MM.1S (cell line): Measurements from ENCODE around the gene PRKAR1B.

ENCODE experiments used
- DNase-seq: peaks from one replicate; pipeline ENCODE4 v3.0.0-alpha.2; 2015
- H2AFZ ChIP-seq: fragments of 300-600 bp; sonication (generic); 2 replicates; pipeline ENCODE4 v1.6.0; 2016; ENCODE audit warnings: antibody characterized with exemption, low read length
- H3F3A ChIP-seq: fragments of 300-600 bp; sonication (generic); 2 replicates; pipeline ENCODE4 v1.6.1; 2016; ENCODE audit warnings: mild to moderate bottlenecking, antibody characterized with exemption, low read length, moderate library complexity, mixed read lengths; ENCODE audit not compliant: insufficient read depth
- H3K27ac ChIP-seq: fragments of 300-600 bp; sonication (generic); 2 replicates; pipeline ENCODE4 v1.5.1; 2016; ENCODE audit warnings: mild to moderate bottlenecking, low read length
- H3K27me3 ChIP-seq: fragments of 300-600 bp; sonication (generic); replicated peaks from 2 replicates; pipeline ENCODE4 v1.6.0; 2016; ENCODE audit warnings: low read length; ENCODE audit not compliant: insufficient read depth
- H3K36me3 ChIP-seq: fragments of 300-600 bp; sonication (generic); replicated peaks from 2 replicates; pipeline ENCODE4 v1.6.1; 2016; ENCODE audit warnings: mild to moderate bottlenecking, low read length, mixed read lengths; ENCODE audit not compliant: insufficient read depth
- H3K4me1 ChIP-seq: fragments of 300-600 bp; sonication (generic); 2 replicates; pipeline ENCODE4 v1.6.1; 2016; ENCODE audit warnings: low read length, mixed read lengths
- H3K4me2 ChIP-seq: fragments of 300-600 bp; sonication (generic); 2 replicates; pipeline ENCODE4 v1.6.0; 2016; ENCODE audit warnings: low read depth, low read length
- H3K4me3 ChIP-seq: fragments of 300-600 bp; sonication (generic); 2 replicates; pipeline ENCODE4 v1.5.1; 2016; ENCODE audit warnings: low read length, mixed read lengths
- H3K79me2 ChIP-seq: fragments of 300-600 bp; sonication (generic); 2 replicates; pipeline ENCODE4 v1.6.1; 2016; ENCODE audit warnings: mixed run types, low read length, mixed read lengths
- H3K9ac ChIP-seq: fragments of 300-600 bp; sonication (generic); 2 replicates; pipeline ENCODE4 v1.6.1; 2016; ENCODE audit warnings: low read length, mixed read lengths
- H3K9me2 ChIP-seq: fragments of 300-600 bp; sonication (generic); replicated peaks from 2 replicates; pipeline ENCODE4 v1.6.1; 2016; ENCODE audit warnings: mild to moderate bottlenecking, low read length, mixed read lengths; ENCODE audit not compliant: insufficient read depth
- H3K9me3 ChIP-seq: fragments of 300-600 bp; sonication (generic); replicated peaks from 2 replicates; pipeline ENCODE4 v1.6.1; 2016; ENCODE audit warnings: mild to moderate bottlenecking, low read length, mixed read lengths; ENCODE audit not compliant: insufficient read depth
- H4K20me1 ChIP-seq: fragments of 300-600 bp; sonication (generic); 2 replicates; pipeline ENCODE4 v1.6.1; 2016; ENCODE audit warnings: mild to moderate bottlenecking, low read length, moderate library complexity, mixed read lengths; ENCODE audit not compliant: insufficient read depth
- CTCF ChIP-seq: fragments of 300-600 bp; sonication (generic); IDR thresholded peaks from 2 replicates; pipeline ENCODE4 v1.5.1; 2016; ENCODE audit warnings: antibody characterized with exemption, low read length, mixed read lengths
- EZH2 ChIP-seq: fragments of 300-600 bp; sonication (generic); optimal IDR thresholded peaks from 2 replicates; pipeline ENCODE3; 2017; ENCODE audit warnings: low read depth, mild to moderate bottlenecking, antibody characterized with exemption, low read length, mixed read lengths
- EZH2phosphoT487 ChIP-seq: fragments of 300-600 bp; sonication (generic); IDR thresholded peaks from 2 replicates; pipeline ENCODE4 v1.6.1; 2018; ENCODE audit warnings: antibody characterized with exemption, low read length

PRKAR1B gene

GRCh38 chr7:516216-516605 lies 210.9 kb downstream of the PRKAR1B start:
- Histone ChIP-seq H4K20me1 (no peaks in the 10 kb centered on the region), H3K4me3 (no peak overlapping the region), H3K4me2 (no peak overlapping the region), H3K79me2 (no peaks in the 10 kb centered on the region), H3K27ac (no peak overlapping the region), H3K36me3 (no peaks in the 10 kb centered on the region), H3K27me3 (no peaks in the 10 kb centered on the region), H3K9ac (no peak overlapping the region), H3K9me3 (no peaks in the 10 kb centered on the region), H3F3A (no peaks in the 10 kb centered on the region), H3K9me2 (no peaks in the 10 kb centered on the region), H3K4me1 (no peaks in the 10 kb centered on the region), H2AFZ (no peak overlapping the region)
- DNase-seq: no peak
- no peak for TF ChIP-seq CTCF
- TF ChIP-seq EZH2: no peak
- no peak for TF ChIP-seq EZH2phosphoT487

- TF ChIP-seq CTCF (no peak), EZH2 (no peak), EZH2phosphoT487 (no peak)
- H3K27me3 ChIP-seq: no peaks in the 10 kb centered on the region
- H3K36me3 ChIP-seq: no peaks in the 10 kb centered on the region
- H3K4me1 ChIP-seq: no peaks in the 10 kb centered on the region
- no peak overlapping the region for H3K4me3 ChIP-seq
- H3K4me2 ChIP-seq: no peak overlapping the region
- H3F3A ChIP-seq: no peaks in the 10 kb centered on the region
- H3K9ac ChIP-seq: no peak overlapping the region
- H3K79me2 ChIP-seq: no peaks in the 10 kb centered on the region
- H3K27ac ChIP-seq: no peak overlapping the region
- no peak for DNase-seq
- no peaks in the 10 kb centered on the region for H4K20me1 ChIP-seq
- H3K9me2 ChIP-seq: no peaks in the 10 kb centered on the region
- H3K9me3 ChIP-seq: no peaks in the 10 kb centered on the region
- H2AFZ ChIP-seq: no peak overlapping the region
Measured at GRCh38 chr7:515628-516027, 211.5 kb downstream of the PRKAR1B start.

GRCh38 chr7:514651-515598 lies 212.2 kb downstream of the PRKAR1B start:
- no peaks in the 10 kb centered on the region for H3K27me3 ChIP-seq
- no peaks in the 10 kb centered on the region for H3K79me2 ChIP-seq
- no peak overlapping the region for H3K4me2 ChIP-seq
- H3K27ac ChIP-seq: no peak overlapping the region
- no peak for DNase-seq
- no peak for TF ChIP-seq EZH2phosphoT487
- TF ChIP-seq CTCF: no peak
- no peak for TF ChIP-seq EZH2
- no peaks in the 10 kb centered on the region for H4K20me1 ChIP-seq
- H2AFZ ChIP-seq: no peak overlapping the region
- no peak overlapping the region for H3K9ac ChIP-seq
- no peaks in the 10 kb centered on the region for H3K4me1 ChIP-seq
- no peaks in the 10 kb centered on the region for H3K9me3 ChIP-seq
- no peaks in the 10 kb centered on the region for H3K36me3 ChIP-seq
- no peaks in the 10 kb centered on the region for H3K9me2 ChIP-seq
- no peaks in the 10 kb centered on the region for H3F3A ChIP-seq
- no peak overlapping the region for H3K4me3 ChIP-seq
